BE2C (cell line): ENCODE data around the gene KIRREL3.

Experiments
- DNase-seq: peaks from one replicate; pipeline ENCODE4 v3.0.0-alpha.2; 2020
- H3K27me3 ChIP-seq: fragments of 250-450 bp; sonication (Bioruptor Pico); 2 replicates; pipeline ENCODE4 v1.5.1; 2020; ENCODE audit warnings: mild to moderate bottlenecking
- H3K36me3 ChIP-seq: fragments of 250-450 bp; sonication (Bioruptor Pico); 2 replicates; pipeline ENCODE4 v1.5.1; 2020; ENCODE audit warnings: mild to moderate bottlenecking
- H3K4me1 ChIP-seq: fragments of 250-450 bp; sonication (Bioruptor Pico); 2 replicates; pipeline ENCODE4 v1.5.1; 2020
- H3K4me3 ChIP-seq: 2 replicates; pipeline ENCODE4 v1.5.1; 2011; ENCODE audit warnings: low read depth, low read length
- H3K9me3 ChIP-seq: fragments of 250-450 bp; sonication (Bioruptor Pico); 2 replicates; pipeline ENCODE4 v1.5.1; 2020
- TF ChIP-seq, protein P1 (sequence below): IDR thresholded peaks from 2 replicates; pipeline ENCODE4 v1.5.1; 2012; ENCODE audit warnings: mild to moderate bottlenecking, low read depth, low read length

Gene KIRREL3

DNA sequence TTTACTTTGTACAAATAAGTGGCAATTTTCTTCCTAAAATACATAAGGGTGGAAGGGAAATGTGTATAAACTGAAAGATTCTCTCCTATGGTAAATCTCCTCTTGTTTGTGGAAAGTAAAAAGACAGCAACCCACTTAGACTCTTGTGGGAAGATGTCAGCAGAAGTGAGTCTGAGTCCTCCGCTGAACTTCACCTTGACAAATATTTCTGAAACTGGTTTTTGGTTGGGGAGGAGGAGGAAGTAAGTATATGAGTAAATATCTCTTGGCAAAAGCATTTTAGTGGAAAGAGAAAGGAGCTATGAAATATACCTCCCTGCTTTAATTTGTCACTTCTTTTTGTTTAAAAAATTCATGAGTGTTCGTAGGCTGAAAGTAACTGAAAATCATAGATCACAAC is 196.2 kb downstream of the KIRREL3 start:
- no peaks in the 10 kb centered on the region for H3K4me1 ChIP-seq
- DNase-seq, result no peak
- H3K36me3 ChIP-seq, result no peaks in the 10 kb centered on the region
- H3K27me3 ChIP-seq, result peaks cover 20% of the 10 kb centered on the region
- TF ChIP-seq, protein P1, sequence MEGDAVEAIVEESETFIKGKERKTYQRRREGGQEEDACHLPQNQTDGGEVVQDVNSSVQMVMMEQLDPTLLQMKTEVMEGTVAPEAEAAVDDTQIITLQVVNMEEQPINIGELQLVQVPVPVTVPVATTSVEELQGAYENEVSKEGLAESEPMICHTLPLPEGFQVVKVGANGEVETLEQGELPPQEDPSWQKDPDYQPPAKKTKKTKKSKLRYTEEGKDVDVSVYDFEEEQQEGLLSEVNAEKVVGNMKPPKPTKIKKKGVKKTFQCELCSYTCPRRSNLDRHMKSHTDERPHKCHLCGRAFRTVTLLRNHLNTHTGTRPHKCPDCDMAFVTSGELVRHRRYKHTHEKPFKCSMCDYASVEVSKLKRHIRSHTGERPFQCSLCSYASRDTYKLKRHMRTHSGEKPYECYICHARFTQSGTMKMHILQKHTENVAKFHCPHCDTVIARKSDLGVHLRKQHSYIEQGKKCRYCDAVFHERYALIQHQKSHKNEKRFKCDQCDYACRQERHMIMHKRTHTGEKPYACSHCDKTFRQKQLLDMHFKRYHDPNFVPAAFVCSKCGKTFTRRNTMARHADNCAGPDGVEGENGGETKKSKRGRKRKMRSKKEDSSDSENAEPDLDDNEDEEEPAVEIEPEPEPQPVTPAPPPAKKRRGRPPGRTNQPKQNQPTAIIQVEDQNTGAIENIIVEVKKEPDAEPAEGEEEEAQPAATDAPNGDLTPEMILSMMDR, result no peak
- H3K9me3 ChIP-seq, result no peaks in the 10 kb centered on the region
- H3K4me3 ChIP-seq, result no peak overlapping the region

DNA sequence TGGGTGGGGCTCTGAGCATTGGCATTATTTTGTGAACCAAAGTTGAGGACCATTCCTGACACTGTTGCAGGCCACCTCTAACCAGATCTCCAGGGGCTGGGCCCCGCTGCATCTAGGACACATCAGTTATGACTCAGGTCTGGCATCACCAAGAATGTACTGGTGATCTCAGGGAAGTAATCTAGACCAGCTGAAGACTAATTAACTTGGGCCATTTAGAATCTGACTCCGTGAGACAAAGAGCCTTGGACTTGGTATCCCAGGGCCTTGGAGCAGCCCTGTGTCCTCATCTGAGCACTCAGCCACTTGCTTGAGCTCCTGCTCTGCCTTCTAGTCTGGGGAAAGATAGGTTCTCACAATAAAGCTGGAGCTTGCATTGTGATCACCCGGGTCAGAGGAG is 200.6 kb downstream of the KIRREL3 start:
- Histone ChIP-seq H3K27me3 (peaks cover 24% of the 10 kb centered on the region), H3K4me3 (no peak overlapping the region), H3K9me3 (no peaks in the 10 kb centered on the region), H3K4me1 (no peaks in the 10 kb centered on the region), H3K36me3 (no peaks in the 10 kb centered on the region)
- DNase-seq, result no peak
- TF ChIP-seq, protein P1, result no peak

DNA sequence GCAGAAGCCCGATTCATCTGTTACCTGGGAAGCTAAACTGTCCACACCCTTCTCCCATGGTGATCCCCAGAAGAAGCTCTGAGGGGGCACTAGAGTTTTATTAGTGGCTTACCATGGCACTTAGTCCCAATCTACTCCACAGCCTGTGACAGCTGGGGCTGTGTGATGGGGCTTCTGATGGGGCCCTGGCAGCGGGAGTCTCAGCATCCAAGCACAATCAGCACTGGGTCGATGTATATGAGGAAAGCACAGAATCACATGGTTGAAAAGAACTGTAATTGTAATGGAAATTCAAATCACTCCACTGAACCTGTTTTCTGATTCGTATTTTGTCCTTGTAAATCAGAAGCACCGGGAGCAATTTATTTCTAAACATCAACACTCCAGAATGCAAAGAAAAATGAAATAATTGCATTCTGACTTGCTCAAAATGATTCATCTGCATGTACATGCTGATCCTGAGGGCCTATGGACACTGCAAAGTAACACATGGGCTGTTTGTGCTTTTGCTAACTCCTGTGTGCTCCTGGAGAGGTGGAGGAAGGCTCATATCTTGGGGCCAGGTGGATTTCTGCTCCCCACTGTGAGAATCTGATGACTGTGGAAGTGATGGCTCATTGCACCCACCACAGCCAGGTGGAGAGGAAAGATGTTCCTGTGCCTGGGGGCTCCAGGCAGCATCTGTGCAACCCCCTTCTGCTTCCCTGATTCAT is 203.0 kb downstream of the KIRREL3 start:
- Histone ChIP-seq H3K4me1 (no peaks in the 10 kb centered on the region), H3K9me3 (no peaks in the 10 kb centered on the region), H3K4me3 (no peak overlapping the region), H3K27me3 (peaks cover 24% of the 10 kb centered on the region; the same call in 1 of the 2 replicates), H3K36me3 (no peaks in the 10 kb centered on the region)
- TF ChIP-seq, protein P1, result no peak
- no peak for DNase-seq

DNA sequence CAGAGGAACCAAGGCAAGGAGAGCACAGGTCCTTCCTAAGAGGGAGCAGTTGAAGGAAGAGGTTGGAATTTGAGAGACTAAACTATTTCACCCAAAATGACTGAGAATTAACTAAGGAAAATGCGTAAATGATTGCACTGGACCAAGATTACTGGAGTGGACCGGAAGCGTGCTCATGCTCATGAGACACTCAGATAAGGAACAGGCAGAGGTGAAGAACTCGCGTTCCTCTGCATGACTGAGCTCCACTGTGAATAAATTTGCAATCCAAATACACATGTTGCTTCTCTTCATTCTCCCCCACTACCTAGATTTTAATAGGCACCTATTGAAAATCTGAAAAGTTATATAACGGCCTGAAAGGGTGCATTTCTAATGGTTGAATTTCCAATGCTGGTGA is 207.0 kb downstream of the KIRREL3 start:
- no peaks in the 10 kb centered on the region for H3K9me3 ChIP-seq
- H3K4me3 ChIP-seq, result no peak overlapping the region
- DNase-seq, result no peak
- H3K36me3 ChIP-seq, result no peaks in the 10 kb centered on the region
- H3K27me3 ChIP-seq, result peaks cover 29% of the 10 kb centered on the region
- H3K4me1 ChIP-seq, result no peaks in the 10 kb centered on the region
- TF ChIP-seq, protein P1, result no peak

DNA sequence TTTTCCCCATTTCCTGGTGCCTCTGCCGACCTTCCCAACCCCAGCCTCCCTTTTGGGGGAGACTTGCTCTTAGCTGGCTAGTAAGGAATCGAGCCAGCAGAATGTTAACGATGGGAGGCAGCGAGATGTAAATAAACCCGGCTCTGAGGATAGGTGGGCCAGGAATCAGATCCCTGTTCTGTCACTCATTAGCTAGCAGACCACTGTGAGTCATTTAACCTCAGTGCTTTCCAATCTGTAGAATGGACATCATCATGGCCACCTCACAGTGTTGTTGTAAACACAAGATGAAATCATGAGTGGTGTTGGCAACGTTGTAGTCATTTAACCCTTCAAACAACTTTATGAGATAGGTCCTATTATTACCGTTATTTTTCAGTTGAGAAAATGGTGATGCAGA is 208.6 kb downstream of the KIRREL3 start:
- H3K27me3 ChIP-seq, result peaks cover 31% of the 10 kb centered on the region

DNA sequence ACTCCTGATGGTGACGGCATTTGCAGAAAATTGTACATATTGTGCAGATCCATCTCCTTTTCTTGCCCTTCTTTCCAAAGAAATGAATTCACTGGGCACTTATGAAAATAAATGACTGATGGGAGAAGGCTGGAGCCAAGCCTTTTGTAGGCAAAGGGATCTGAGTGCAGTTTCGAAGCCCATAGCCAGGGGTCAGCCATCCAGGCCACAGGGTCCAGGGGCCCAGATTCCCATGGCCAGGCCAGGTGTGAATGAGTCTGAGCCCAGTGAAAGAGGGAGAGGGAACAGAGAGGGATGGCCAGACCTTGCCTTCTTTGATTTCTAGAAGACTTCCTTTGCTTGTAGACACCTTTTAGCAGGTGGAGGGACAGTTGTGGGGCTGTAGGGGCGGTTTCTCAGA is 209.1 kb downstream of the KIRREL3 start:
- H3K36me3 ChIP-seq, result no peaks in the 10 kb centered on the region
- no peaks in the 10 kb centered on the region for H3K9me3 ChIP-seq
- no peak overlapping the region for H3K4me3 ChIP-seq
- TF ChIP-seq, protein P1, result no peak
- no peak for DNase-seq
- H3K27me3 ChIP-seq, result peaks cover 29% of the 10 kb centered on the region
- no peaks in the 10 kb centered on the region for H3K4me1 ChIP-seq

More for the DNA sequence above, 208.6 kb downstream of the KIRREL3 start:
- Histone ChIP-seq H3K36me3 (no peaks in the 10 kb centered on the region), H3K4me3 (no peak overlapping the region), H3K9me3 (no peaks in the 10 kb centered on the region), H3K4me1 (no peaks in the 10 kb centered on the region)
- TF ChIP-seq, protein P1, result no peak
- DNase-seq, result no peak
